Amniotic epithelial cell (primary cell): Measurements from ENCODE around the gene MDFI.

Experiments used
- DNase-seq: peaks from one replicate; pipeline ENCODE4 v3.0.0-alpha.2; 2010; ENCODE audit warnings: low read depth

MDFI gene

DNA sequence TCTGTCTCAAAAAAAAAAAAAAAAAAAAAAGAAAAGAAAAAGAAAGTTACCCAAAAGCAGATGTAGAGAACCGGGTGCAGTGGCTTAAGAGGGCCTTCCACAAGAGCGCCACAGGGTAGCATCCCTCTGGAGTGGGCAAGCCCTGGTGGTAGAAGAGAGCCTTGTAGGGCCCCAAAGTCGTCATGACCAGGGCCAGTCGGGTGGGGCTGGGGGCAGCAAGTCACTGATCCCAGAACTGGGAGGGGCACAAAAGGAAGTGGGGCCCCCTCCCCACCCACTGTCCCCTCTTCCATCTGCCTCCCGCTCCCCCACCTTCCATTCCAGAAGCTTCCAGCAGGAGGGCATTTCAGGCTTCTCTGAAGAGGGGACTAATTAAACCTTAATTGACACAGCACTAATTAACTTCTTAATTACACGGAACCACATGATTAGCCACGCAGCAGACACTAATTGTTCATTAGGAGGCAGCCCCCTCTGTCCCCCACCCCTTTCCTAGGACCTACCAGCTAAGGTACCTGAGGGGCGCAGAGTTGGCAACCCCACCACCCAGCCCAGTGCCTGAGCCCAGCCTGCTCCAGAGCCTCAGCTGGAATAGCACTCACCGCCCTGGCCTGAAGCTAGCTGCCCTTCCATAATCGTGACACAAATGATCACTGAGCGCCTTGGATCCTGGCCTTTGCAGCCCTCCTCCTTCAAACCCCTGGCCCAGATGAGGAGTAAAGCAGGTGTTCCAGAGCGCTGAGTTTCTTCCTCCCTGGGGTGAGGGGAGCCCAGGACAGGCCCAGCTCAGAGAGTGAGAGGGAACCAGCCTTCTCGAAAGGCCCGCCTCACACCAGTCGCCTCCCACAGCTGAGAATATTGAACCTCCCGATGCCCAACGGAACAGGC, 34.8 kb downstream of the MDFI start:
- no peak for DNase-seq

DNA sequence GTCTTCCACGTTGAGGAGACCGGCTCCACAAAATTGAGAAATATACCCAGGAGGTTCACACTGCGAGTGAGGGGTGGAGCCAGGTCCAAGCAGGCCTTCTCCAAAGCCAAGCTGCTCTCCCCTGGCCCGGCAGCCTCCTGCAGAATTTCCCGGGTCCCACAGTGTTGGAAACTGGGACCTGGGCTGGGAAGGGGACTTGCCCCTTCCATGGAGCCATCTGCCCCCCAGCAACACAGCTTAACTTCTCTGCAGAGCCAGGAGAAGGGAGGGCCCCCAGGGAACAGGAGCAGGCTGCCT, 35.4 kb downstream of the MDFI start:
- DNase-seq = no peak

DNA sequence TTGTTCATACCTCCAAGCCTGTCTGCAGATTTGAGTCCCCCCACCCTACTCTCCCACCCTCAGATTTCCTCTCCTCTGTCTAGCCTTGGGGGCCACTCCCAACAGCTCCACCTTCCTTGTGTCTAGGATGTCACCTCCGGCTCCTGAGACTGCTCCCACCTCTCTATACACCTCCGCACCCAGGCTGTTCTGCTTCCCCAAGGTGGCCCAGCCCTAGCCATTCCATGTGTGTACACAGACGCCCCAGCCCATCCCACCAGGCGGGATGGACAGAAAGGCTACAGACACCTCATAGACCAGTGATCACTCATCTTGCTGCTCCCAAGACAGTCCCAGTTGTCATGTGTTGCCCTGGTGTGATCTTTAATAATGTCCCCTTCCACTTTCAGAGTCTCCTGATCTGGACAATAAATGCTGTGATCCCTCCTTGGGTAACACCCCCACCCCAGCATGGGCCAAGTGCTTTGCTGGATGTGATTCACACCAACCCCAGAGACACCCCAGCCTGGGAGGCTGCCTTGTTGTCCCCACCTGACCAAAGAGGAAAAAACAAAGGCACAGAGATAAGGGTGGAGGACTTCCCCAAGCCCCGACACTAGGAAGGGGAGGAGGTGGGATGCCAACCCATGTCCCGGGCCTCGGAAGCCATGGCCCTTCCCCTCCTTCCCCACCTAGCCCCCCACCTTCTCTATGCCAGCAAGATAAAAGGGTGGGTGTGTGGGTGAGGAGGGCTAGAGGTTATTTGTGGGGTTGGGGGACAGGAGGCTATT, 36.1 kb downstream of the MDFI start:
- no peak for DNase-seq

DNA sequence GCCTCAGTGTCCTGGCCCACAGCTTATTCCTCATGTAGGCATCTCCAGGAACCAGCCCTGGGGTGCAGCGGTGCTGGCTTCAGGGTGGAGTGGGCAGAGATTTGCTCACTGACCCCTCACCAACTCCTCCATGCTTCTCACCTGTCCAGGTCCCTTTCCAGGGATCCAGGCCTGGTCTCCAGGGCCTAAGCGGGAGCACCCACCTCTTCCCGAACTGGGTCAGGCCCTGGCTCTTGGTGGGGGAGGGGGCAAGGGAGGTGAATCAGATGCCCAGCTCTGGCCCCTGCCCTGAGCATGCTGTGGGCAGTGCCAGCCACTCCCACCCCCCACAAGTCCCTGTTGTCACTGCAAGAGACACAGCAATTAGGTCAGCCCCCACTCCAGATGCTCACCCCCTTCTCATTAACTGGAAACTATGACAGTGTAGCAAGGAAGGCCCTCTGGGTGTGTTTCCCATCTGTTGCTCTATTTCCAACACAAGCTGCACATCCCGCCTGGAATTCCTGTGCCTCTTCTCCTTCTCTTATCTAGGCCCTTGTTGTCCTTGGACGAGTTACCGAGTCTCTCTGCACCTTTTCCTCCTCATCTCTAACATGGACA, 37.0 kb downstream of the MDFI start:
- DNase-seq = no peak

DNA sequence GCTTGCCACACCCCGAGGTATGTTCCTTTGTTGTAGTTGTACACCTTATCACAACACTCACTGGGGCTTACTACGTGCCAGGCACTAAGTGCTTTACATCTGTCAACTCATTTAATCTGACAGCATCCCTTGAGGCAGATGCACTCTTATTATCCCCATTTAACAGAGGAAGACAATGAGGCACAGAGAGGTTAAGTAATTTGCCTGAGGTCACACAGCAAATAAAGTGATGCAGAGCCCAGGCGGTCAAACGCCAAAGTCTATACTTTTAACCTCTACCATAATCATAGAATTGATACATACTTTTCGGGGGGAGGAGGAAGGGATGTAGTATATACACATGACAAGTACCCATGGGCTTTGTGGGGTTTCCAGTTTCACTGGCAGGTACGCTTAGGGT, 37.7 kb downstream of the MDFI start:
- no peak for DNase-seq

DNA sequence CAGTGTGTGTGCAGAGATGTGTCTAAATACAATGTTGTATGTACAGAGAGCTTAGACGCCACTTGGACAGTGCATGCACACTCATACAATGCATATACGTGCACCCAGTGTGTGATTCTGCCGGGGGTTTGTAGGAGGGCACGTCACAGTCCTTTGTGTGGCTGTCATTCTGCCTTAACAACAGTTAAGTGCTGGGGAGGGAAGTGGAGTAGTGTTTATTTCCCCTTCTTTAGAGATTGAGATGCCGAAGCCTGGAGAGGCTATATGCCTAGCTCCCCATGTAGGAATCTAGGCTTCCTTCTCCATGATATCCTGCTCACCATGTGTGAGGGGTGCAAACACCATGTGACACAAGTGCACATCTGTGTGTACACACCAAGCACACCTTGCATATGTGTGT, 38.2 kb downstream of the MDFI start:
- DNase-seq = no peak

DNA sequence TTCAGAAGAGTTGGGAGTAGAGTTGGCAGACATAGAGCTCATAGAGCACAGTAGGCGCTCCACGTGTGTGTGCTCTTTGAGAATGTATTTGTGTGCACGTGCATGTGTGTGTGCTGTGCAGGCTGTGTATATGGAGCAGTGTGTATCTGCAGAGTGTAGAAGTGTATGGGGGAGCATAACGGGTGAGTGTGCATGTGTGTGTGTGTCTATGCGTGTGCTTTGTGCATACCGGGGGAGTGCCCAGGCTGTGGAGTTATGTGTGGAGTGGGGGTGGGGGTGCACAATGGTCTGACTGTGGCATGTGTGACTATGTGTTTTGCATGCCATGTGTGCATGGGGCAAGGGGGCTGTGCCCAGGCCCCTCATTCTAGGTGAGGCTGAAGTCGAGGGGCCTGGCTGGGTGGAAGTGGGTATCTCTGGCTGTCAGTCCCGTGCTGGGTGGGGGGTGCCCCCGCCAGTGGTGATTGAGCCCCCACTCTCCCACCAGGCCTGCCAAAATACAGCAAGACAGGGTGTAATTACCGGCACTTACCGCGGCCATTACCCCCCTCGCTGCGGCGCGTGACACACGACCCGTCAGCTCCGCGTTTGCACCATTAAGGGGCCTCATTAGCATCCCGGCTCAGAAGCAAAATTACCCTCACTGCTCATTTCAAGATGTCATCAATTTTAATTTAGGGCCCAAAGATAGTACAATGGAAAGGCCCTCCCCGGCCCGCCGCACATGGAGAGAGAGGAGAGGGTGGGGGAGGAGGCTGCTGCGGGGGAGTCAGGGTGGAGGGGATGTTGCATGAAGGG, 39.1 kb downstream of the MDFI start:
- DNase-seq = no peak

DNA sequence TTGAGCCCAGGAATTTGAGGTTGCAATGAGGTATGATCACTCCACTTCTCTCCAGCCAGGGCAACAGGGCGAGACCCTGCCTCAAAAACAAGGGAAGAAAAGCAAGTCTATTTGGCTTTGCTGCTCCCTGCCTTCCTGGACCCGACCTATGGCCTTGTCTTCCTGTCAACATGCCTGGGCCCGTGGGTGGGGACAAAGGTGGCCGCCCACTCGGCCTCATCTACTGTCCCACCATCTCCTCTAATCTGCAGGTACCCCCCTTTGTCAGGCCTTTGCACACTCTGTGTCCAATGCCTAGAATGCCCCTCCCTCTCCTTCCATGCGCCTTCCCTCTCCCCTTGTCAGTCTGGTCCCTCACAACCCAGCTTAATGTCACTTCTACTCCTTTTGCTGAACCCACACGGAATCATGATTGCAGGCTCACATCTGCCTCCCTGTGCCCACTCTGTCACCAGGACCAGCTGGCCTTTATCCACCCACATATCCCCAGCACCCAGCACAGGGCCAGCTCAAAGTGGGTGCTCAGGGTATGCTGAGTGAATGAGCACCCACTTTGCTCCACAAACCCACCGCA, 40.3 kb downstream of the MDFI start:
- no peak for DNase-seq

DNA sequence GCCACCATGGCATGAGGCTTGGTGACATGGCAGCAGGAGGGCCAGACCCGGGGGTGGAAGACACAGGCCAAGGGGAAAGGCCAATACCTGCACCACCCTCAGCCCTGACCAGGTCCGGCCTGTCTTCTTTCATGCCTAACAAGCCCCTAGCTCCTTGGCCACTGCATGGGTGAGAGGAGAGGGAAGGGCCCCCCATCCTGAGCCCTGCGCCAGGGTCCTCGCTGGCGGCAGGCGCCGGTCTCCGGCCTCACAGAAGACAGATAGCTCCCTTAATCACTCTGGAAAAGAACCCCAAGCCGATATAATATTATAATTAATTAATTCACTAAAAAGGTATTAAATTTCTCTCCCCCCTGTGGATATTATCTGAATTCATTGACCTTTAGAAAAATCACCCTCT, 41.4 kb downstream of the MDFI start:
- no peak for DNase-seq

DNA sequence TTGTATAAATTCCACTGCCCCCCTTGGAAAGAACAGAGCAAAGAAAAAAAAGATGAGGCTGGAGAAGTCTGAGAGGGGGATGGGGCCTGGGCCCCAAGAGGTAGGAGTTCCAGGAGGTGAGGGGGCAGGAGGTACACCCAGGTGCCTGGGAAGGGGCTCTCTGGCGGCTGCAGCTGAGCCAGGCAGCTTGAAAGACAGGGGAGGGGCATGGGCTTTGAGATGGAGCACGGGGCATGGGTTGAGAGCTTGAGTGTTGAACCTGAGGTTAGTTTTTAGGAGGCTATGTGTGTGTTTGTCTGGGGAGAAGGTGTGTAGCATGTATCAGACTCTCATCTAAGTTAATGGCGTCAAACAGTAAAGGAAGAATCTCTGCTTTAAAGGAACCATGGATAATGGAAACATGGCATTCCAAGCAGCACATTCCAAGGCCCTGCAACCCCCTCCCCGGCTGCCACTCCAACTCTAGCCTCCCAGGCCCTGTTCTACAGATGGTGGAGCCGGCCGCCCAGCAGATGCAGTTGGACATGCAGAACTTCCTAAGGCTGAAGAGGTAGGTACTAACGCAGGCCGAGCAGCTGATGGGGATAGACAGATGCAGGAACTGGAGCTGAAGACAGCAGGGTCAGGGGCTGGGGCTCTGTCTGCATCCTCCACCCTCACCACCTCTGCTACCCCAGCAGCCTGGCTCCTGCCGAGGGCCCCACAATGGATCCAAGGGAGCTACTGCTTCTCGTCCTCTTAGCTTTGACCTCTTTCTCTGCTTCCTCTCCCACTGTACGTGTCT, 42.1 kb downstream of the MDFI start:
- DNase-seq = no peak

DNA sequence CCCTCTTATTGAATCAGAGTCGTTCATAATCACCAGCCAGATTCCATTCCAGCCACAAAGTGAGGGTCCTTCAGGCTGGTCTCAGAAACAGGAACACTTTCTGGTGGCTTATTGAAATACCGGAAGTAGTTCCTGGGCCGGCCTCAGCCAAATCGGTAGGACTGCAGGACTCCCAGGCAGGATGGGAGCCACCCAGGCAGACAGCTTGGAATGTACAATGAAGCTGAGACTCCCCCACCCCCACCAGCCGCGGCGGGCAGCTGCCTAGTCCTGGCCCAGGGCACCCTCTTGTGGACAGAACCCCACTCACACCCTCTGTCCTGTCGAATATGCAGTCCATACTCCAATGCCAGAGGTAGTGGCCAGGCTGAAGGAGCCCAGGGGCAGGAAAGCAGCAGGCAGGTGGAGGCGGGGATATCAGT, 43.8 kb downstream of the MDFI start:
- peak; percentile 84 for DNase-seq

DNA sequence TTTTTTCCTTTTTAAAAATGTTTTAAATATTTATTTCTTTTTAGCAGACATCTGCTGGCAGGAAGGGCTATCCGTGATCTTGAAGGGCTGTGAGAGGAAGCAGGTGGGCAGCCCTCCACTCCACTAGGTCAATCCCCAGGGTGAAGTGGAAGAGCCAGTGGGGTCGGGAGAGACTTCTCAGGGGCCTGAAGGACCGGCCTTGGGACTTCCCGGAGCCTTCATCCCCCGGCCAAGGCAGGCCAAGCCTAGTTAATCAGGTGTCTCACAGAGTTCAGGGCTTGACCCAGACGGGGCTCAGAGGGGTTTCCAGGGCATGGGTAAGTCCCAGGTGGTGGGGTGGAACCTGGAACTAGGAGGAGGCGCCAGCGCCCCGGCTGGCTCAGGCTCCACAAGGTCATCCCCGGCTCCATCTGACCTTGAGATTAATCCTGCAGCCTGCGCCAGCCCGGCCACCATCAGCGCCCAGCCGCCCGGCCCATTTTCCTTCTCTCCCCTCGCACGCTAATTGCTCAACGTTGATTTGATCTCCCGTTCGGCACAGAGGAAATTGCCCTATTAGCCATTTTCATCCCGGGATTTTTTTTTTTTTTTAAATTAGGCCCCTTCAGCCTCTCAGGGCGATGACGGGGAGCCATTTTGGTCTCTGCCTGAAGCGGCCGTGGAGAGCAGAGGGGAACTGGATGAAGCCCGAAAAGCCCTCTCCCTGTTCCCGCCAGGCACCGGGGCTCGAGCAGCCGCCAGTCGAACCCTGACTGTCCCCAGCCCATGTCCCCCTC, 44.4 kb downstream of the MDFI start:
- DNase-seq = no peak

DNA sequence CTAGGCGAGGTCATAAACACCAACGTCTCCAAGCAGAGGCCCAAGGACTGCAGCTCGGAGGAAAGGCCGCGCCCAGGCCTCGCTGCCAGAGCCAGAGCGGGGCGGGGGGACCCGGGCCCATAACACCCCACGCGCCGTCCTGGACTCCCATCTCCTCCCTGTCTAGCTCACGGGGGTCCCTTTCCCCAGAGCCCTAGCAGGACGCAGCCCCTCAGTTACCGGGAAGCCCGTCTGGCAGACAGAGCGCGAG, 44.9 kb downstream of the MDFI start:
- DNase-seq = no peak

DNA sequence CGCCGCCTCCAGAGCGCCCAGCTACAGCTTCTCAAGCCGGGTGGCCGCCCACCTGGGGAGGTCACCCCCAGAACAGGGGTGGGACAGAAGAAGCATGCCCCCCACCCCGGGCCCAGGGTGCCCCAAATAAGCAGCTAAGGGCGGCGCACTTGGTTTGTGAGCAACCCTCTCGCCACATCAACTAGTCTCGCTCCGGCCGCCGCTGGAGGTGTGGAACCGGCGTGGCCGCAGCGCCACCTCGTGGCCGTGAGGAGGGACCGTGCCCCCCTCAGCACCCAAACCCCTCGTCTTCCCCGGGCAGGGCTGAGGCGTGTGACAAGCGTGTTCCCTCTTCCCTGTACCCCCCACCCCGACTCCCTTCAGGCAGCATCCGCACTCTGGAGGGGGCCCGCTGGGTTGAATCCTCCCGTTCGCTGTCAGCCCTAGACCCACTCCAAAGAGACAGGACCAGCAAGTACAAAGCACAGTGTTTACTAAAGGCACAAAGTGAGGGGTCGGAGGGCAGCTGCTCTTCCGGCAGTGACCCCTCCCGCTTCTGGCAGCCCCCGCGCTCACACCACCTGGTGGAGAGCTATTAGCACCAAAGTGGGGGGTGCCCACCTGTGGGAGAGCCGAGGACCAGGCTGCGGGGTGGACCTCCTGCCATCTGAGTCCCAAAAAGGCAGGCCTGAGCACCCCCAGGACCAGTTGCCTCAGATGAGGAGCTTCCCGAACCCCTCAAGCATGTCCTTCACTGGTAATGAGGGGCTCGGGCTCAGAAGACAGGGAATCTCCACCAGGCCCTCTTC, 45.4 kb downstream of the MDFI start:
- peak; percentile 42 for DNase-seq

DNA sequence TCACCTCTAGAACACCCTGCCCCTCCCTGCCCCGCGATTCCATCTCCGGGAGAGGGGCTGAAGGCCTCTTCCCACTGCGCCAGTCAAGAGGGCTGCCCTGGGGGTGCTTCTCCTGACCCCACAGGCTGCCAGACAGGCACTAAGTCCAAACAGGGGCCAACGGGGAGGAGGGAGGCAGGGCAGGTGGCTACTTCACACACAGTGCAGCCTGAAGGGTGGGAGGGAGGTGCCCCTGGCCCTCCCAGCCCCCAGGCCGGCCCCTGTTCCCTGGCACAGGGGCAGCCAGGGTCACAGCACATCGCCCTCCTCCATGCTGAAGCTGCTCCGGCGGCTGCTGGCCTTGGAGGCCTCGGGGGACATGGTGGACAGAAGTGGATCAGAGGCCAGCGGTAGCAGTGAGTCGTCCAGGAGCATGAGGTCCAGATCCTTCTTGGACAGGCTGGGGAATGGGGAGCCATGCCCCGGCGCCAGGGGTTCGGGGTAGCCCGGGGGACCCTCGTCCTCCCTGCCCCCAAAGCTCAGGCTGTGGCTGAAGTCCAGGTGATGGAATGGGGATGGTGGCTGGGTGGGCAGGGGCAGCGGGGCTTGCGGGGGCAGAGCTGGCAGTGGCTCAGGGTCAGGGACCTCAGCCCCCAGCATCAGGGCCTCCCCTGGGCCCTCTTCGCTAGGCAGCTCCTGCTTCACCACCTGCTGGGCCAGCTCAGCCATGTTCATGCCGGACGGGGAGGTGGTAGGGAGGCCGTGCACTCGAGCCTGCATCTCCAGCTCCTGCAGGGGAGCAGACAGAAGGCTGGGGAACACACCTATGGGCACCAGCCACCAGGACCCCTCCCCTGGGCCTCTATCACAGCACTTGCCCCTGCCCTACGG, 46.3 kb downstream of the MDFI start:
- no peak for DNase-seq

DNA sequence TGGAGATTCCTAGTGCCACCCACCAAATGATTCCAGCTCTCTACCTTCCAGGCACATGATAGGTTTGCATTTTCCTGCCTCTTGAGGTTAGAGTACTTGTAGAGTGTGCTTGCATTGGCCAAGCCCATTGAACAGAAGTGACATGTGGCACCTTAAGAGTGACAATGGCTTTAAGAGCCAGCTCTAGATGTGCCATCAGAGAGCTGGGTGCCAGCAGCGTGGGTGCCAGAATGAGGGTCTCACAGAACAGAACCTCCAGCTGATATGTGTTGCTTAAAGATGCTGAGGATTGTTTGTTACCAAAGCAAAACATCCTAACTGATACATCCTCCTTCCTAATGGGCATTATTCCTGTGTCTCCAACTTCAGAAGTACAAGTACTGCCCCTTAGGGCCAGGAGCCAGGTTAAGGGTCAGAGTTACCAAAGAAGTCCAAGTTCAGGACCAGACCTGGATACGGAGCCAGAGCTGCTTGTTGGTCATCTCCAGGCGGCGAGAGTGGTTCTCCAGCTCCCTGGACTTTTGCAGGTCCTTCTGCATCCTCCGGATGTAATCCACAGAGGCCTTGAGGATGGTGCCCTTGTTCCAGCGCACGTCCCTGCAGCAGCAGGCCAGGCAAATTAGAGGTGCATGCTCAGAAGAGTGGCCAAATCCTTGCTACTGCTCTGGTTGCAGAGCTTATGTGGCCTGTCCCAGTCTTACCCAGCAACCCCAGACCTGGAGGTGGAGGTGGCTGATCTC, 47.5 kb downstream of the MDFI start:
- DNase-seq = no peak

DNA sequence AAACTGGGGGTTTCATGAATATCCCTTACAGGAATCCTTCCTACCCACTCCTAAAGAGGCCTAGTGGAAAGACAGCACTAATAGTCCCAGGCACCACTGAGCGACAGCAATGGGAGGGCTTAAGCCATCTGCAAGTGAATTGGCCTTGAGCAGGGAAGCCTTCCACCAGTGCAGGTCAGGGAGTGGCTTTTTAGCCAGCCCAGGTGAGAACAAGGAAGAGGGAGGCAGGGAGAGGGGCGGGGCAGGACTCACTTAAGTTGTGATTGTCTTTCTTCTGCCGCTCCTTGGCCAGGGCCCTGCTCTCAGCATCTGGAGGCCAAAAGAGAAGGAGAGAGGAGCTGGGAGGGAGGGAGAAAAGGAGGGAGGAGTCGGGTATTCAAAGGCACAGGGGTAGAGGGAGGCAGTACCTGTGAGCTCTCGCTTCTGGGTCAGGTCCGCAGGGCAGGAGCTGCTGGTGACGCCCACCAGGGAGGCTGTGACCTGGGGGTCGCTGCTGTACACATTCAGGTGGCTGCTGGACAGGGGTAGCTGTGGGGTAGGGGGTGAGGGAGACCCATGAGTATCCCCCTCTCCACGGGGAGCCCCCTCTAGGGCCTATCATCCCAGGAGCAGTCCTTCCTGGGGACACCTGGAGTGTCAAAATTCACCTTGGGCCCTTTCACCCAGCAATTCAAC, 49.4 kb downstream of the MDFI start:
- no peak for DNase-seq
